H1 (cell line): ENCODE data around the gene CNNM4. TPM values are rescaled to one million over a fixed set of nuclear protein-coding genes. Genes with fewer than 3 reads are reported as not detected.

Source experiments
- CTCF ChIA-PET: fragments of 300-600 bp; sonication (Branson Sonifier 250); formaldehyde crosslinking; loops from one replicate; lab custom pipeline; 2021; ENCODE audit not compliant: partially characterized antibody; lab: Charles Lee
- POLR2A ChIA-PET: fragments of 300-600 bp; sonication (Branson Sonifier 250); formaldehyde crosslinking; loops from one replicate; lab custom pipeline; 2021; ENCODE audit warnings: inconsistent platforms; ENCODE audit not compliant: partially characterized antibody; lab: Charles Lee
- DNase-seq, 2 experiments: peaks; one replicate each; pipeline versions ENCODE4 v3.0.0 to v3.0.0-alpha.2; 2010 to 2022; ENCODE audit warnings: low spot score in 2 of 2, low read depth in 1 of 2, mixed read lengths in 1 of 2
- FAIRE-seq: peaks from 2 replicates; lab custom pipeline; 2011; peaks lifted over from hg19 to GRCh38; lab: Jason Lieb, UNC
- H2AFZ ChIP-seq: 2 replicates; pipeline ENCODE4 v1.8.1; 2012; ENCODE audit warnings: low read length, inconsistent platforms
- H2AK5ac ChIP-seq: 2 replicates; pipeline ENCODE4 v1.6.1; 2013; ENCODE audit warnings: low read depth, low read length
- H2BK120ac ChIP-seq: replicated peaks from 2 replicates; pipeline ENCODE3; 2013; ENCODE audit warnings: low read depth, low read length, inconsistent platforms
- H2BK12ac ChIP-seq: 2 replicates; pipeline ENCODE4 v1.6.1; 2013; ENCODE audit warnings: low read depth, low read length
- H2BK15ac ChIP-seq: 2 replicates; pipeline ENCODE4 v1.6.1; 2013; ENCODE audit warnings: low read length
- H2BK20ac ChIP-seq: 2 replicates; pipeline ENCODE4 v1.6.1; 2013; ENCODE audit warnings: low read length
- H2BK5ac ChIP-seq: 2 replicates; pipeline ENCODE4 v1.6.1; 2013; ENCODE audit warnings: low read depth, low read length
- H3K14ac ChIP-seq: 2 replicates; pipeline ENCODE4 v1.6.1; 2013; ENCODE audit warnings: inconsistent platforms; ENCODE audit not compliant: insufficient read length
- H3K18ac ChIP-seq: 2 replicates; pipeline ENCODE4 v1.6.1; 2013; ENCODE audit warnings: low read length; ENCODE audit errors: extremely low read depth
- H3K23ac ChIP-seq: 2 replicates; pipeline ENCODE4 v1.6.1; 2013; ENCODE audit warnings: inconsistent platforms; ENCODE audit not compliant: insufficient read length
- H3K23me2 ChIP-seq: 2 replicates; pipeline ENCODE4 v1.6.1; 2013; ENCODE audit warnings: low read depth, low read length
- H3K27ac ChIP-seq: 2 replicates; pipeline ENCODE4 v1.6.1; 2011; ENCODE audit warnings: low read depth, low read length, inconsistent platforms
- H3K27me3 ChIP-seq, 4 experiments: replicated peaks in 1 of 4; 1 replicate in 1 of 4; 2 replicates in 3 of 4; pipeline versions ENCODE4 v1.6.1 to v1.8.1; 2011 to 2013; ENCODE audit warnings: low read length in 3 of 4, mild to moderate bottlenecking in 3 of 4, inconsistent platforms in 2 of 4, mixed read lengths in 2 of 4, moderate library complexity in 1 of 4; ENCODE audit not compliant: control insufficient read depth in 3 of 4, insufficient read depth in 3 of 4; ENCODE audit errors: extremely low read depth in 1 of 4
- H3K36me3 ChIP-seq, 4 experiments: 2 replicates each; pipeline versions ENCODE4 v1.6.1 to v1.8.1; 2011 to 2013; ENCODE audit warnings: mild to moderate bottlenecking in 4 of 4, low read length in 3 of 4, moderate library complexity in 2 of 4, control low read depth in 1 of 4, inconsistent platforms in 1 of 4; ENCODE audit not compliant: insufficient read depth in 4 of 4, control insufficient read depth in 2 of 4
- H3K4ac ChIP-seq: replicated peaks from 2 replicates; pipeline ENCODE3; 2013; ENCODE audit warnings: low read length, low read depth, mixed read lengths, inconsistent platforms; ENCODE audit not compliant: insufficient read length
- H3K4me1 ChIP-seq, 4 experiments: replicated peaks in 1 of 4; 1 replicate in 1 of 4; 2 replicates in 3 of 4; pipeline versions ENCODE4 v1.6.1 to v1.8.1; 2011 to 2013; ENCODE audit warnings: low read length in 3 of 4, inconsistent platforms in 2 of 4, mixed read lengths in 1 of 4; ENCODE audit not compliant: insufficient read depth in 4 of 4, control insufficient read depth in 3 of 4
- H3K4me2 ChIP-seq, 2 experiments: 2 replicates each; pipeline versions ENCODE4 v1.6.1 to v1.8.1; 2011 to 2013; ENCODE audit warnings: low read depth in 2 of 2, low read length in 2 of 2, control low read depth in 1 of 2, inconsistent platforms in 1 of 2, mild to moderate bottlenecking in 1 of 2; ENCODE audit not compliant: insufficient read depth in 1 of 2
- H3K4me3 ChIP-seq, 4 experiments: fragments of 200-600, 300-600 bp in 1 of 4; sonication (generic), shearing (Covaris generic), sonication (Bioruptor Twin) in 1 of 4; 2 replicates each; pipeline versions ENCODE4 v1.5.1 to v1.8.1; 2011 to 2016; ENCODE audit warnings: low read length in 4 of 4, low read depth in 3 of 4, control low read depth in 2 of 4, inconsistent platforms in 2 of 4, mild to moderate bottlenecking in 2 of 4, mixed read lengths in 1 of 4, moderate library complexity in 1 of 4; ENCODE audit not compliant: insufficient read depth in 2 of 4; ENCODE audit errors: extremely low read depth in 1 of 4
- H3K56ac ChIP-seq: replicated peaks from 2 replicates; pipeline ENCODE3; 2013; ENCODE audit warnings: low read depth, mild to moderate bottlenecking, mixed read lengths, low read length, inconsistent platforms; ENCODE audit not compliant: insufficient read length
- H3K79me1 ChIP-seq: 2 replicates; pipeline ENCODE4 v1.6.1; 2013; ENCODE audit warnings: low read depth, low read length, control low read depth
- H3K79me2 ChIP-seq, 2 experiments: 2 replicates each; pipeline versions ENCODE4 v1.6.1 to v1.8.1; 2012 to 2013; ENCODE audit warnings: low read length in 2 of 2, mild to moderate bottlenecking in 2 of 2, inconsistent platforms in 1 of 2; ENCODE audit not compliant: insufficient read depth in 2 of 2, control insufficient read depth in 1 of 2
- H3K9ac ChIP-seq, 4 experiments: replicated peaks in 1 of 4; 1 replicate in 1 of 4; 2 replicates in 3 of 4; pipeline versions ENCODE4 v1.6.1 to v1.8.1; 2011 to 2013; ENCODE audit warnings: low read depth in 3 of 4, low read length in 3 of 4, control low read depth in 2 of 4, mild to moderate bottlenecking in 2 of 4, moderate library complexity in 2 of 4, inconsistent platforms in 1 of 4; ENCODE audit errors: extremely low read depth in 1 of 4
- H3K9me3 ChIP-seq, 2 experiments: 2 replicates each; pipeline versions ENCODE4 v1.6.1 to v1.8.1; 2012 to 2013; ENCODE audit warnings: mild to moderate bottlenecking in 2 of 2, moderate library complexity in 2 of 2, control low read depth in 1 of 2, inconsistent platforms in 1 of 2, low read depth in 1 of 2, low read length in 1 of 2, mixed read lengths in 1 of 2; ENCODE audit not compliant: insufficient read depth in 2 of 2
- H4K20me1 ChIP-seq, 2 experiments: replicated peaks in 1 of 2; 2 replicates each; pipeline versions ENCODE3 to v1.8.1; 2011 to 2013; ENCODE audit warnings: inconsistent platforms in 2 of 2, low read length in 2 of 2, mild to moderate bottlenecking in 1 of 2; ENCODE audit not compliant: insufficient read depth in 2 of 2, control insufficient read depth in 1 of 2
- H4K5ac ChIP-seq: 2 replicates; pipeline ENCODE4 v1.6.1; 2013; ENCODE audit warnings: low read length, low read depth, mixed read lengths, inconsistent platforms; ENCODE audit not compliant: insufficient read length
- H4K8ac ChIP-seq: 2 replicates; pipeline ENCODE4 v1.8.0; 2013; ENCODE audit warnings: mild to moderate bottlenecking, moderate library complexity, low read length, inconsistent platforms; ENCODE audit not compliant: insufficient read depth; ENCODE audit errors: extremely low read depth
- H4K91ac ChIP-seq: replicated peaks from 2 replicates; pipeline ENCODE3; 2013; ENCODE audit warnings: low read length, mixed read lengths, inconsistent platforms; ENCODE audit not compliant: insufficient read length
- GTF2F1 ChIP-seq: IDR thresholded peaks from 2 replicates; pipeline ENCODE4 v1.6.1; 2012; ENCODE audit warnings: low read depth, low read length, improper control_type of control experiment, borderline replicate concordance
- NANOG ChIP-seq: IDR thresholded peaks from 2 replicates; pipeline ENCODE4 v1.6.1; 2011; ENCODE audit warnings: low read length, low read depth, mild to moderate bottlenecking, inconsistent platforms; ENCODE audit not compliant: insufficient read depth, poor library complexity, severe bottlenecking
- POLR2A ChIP-seq, 2 experiments: IDR thresholded peaks; 1 replicate in 1 of 2; 2 replicates in 1 of 2; pipeline ENCODE4 v1.6.1; 2011; ENCODE audit warnings: low read depth in 2 of 2, low read length in 2 of 2, mild to moderate bottlenecking in 2 of 2; ENCODE audit errors: control extremely low read depth in 1 of 2
- POLR2AphosphoS5 ChIP-seq: IDR thresholded peaks from 2 replicates; pipeline ENCODE4 v1.6.1; 2011; ENCODE audit warnings: low read depth, low read length
- RBBP5 ChIP-seq: IDR thresholded peaks from 2 replicates; pipeline ENCODE4 v1.7.1; 2012; ENCODE audit warnings: low read depth, mild to moderate bottlenecking, inconsistent platforms, low read length, moderate library complexity, borderline replicate concordance
- SIX5 ChIP-seq: IDR thresholded peaks from 2 replicates; pipeline ENCODE4 v1.6.1; 2011; ENCODE audit warnings: mild to moderate bottlenecking, low read depth, low read length
- WGBS, 2 experiments: shearing (Covaris generic) in 1 of 2; methylation state at CpG; one replicate each; pipeline versions ENCODE4 v1.1.6 to v1.1.7; 2013 to 2015; ENCODE audit warnings: low lambda C conversion rate in 2 of 2, mixed read lengths in 2 of 2, inconsistent platforms in 1 of 2, low coverage in 1 of 2, missing lambda C conversion rate in 1 of 2; ENCODE audit not compliant: insufficient replicate concordance in 2 of 2, insufficient coverage in 1 of 2, insufficient read length in 1 of 2; ENCODE audit errors: extremely low coverage in 1 of 2, missing lambda C conversion rate in 1 of 2; 5-methylcytosine and 5-hydroxymethylcytosine counted together
- polyA plus RNA-seq, 7 experiments: library from polyadenylated mRNA; depleted of rRNA in 3 of 7; stranded (reverse) in 5 of 7; unstranded in 2 of 7; fragments of >200 nt in 5 of 7; fragments of 200-250 nt in 2 of 7; gene quantifications; 1 replicate in 5 of 7; 2 replicates in 1 of 7; 4 replicates in 1 of 7; pipeline versions ENCODE4 v1.2.1 to v1.2.3, GENCODE V29; 2011 to 2013; ENCODE audit warnings: missing spikeins in 2 of 7, mixed read lengths in 2 of 7
- total RNA-seq: library from RNA; stranded (reverse); fragmentation: NEBNext Ultra II Directional; extraction: Animal tissue kit (Norgen Biotek cat#: 25700); gene quantifications from 2 replicates; pipeline ENCODE4 v1.2.1, GENCODE V29; 2021

CNNM4 gene
- total and polyA plus RNA-seq, 2 of the 8 experiments (the other 6 are each of a cell fraction or from before 2014, with no cell fraction given), result 10.3 to 11.0 TPM

DNA sequence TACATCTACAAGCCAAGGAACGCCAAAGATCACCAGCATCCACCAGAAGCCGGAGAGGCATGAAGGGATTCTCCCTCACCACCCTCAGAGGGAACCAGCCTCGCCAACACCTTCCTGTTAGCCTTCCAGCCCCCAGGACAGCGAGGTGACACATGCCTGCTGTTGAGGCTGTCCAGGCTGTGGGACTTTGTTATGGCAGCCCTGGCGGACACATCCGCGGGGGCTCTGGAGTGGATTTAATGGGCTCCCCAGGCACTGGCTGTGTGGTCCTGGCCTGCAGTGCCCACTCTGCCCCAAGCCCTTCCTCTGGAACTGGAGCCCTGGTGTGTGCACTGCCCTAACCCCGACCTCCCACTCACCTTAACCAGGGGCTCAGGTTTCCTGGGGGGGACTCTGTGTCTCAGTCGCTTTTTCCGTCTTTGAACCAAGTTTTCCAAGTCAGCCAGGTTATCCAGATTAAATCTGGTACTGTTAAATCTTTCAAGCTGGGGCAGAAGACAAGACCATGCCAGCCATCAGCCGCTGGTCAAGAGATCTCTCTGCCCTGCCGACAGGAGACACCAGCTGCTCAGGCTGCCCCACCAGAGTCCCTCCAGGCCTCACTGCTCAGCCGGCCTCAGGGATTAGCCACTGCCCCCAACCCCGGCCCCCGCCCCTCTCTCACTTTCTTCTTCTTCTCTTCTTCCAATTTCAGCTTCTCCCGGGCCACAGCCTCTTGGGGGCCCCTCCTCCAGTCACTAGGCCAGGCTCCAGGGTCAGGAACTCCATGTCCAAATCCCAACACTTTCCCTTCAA lies 81.2 kb downstream of the CNNM4 start:
- H3K18ac ChIP-seq, result no peak overlapping the region
- no peak overlapping the region for H4K5ac ChIP-seq
- no peaks in the 10 kb centered on the region for H3K23me2 ChIP-seq
- peaks cover 0 to 3% (median 0%) of the 10 kb centered on the region in 4 experiments; a peak in 1 of 7 replicates for H3K4me1 ChIP-seq
- peaks cover 0 to 10% (median 0%) of the 10 kb centered on the region in 4 experiments; a peak in 3 of 8 replicates for H3K36me3 ChIP-seq
- ChIA-PET CTCF (interaction anchor here (0.7 to 2.3 kb wide), 11 partner anchors 9 to 336 kb away, joined by 3 to 10 read pairs (median 3); partner anchors contain the start of gene ANKRD39), POLR2A (interaction anchor here (0.8 to 6.9 kb wide), 8 partner anchors 9 to 259 kb away, joined by 3 to 39 read pairs (median 4); partner anchors contain the start of gene ANKRD39)
- DNase-seq, result no peak
- no peak for TF ChIP-seq SIX5
- no peak for TF ChIP-seq GTF2F1
- TF ChIP-seq RBBP5, result no peak
- no peak for TF ChIP-seq NANOG
- peak; percentile 14 to 50; a peak in 2 of 3 replicates for TF ChIP-seq POLR2A (IDR thresholded peaks at IDR 0.05; ENCODE audit: control extremely low read depth in 1 of 2, low read depth in 2 of 2, low read length in 2 of 2)
- TF ChIP-seq POLR2AphosphoS5, result peak; percentile 33; the same call in 1 of the 2 replicates
- TF ChIP-seq, all 59 proteins: peak for 2
- no peaks in the 10 kb centered on the region for H3K79me2 ChIP-seq
- H2BK120ac ChIP-seq, result no peak overlapping the region
- H3K4ac ChIP-seq, result no peak overlapping the region
- H3K79me1 ChIP-seq, result peaks cover 4% of the 10 kb centered on the region; the same call in 1 of the 2 replicates
- no peak overlapping the region for H2BK5ac ChIP-seq
- no peak overlapping the region for H2AK5ac ChIP-seq
- H2AFZ ChIP-seq, result no peak overlapping the region
- H3K56ac ChIP-seq, result no peak overlapping the region
- H2BK15ac ChIP-seq, result no peak overlapping the region
- FAIRE-seq, result no peak
- H3K4me2 ChIP-seq, result no peak overlapping the region
- H3K4me3 ChIP-seq, result no peak overlapping the region
- no peak overlapping the region for H4K8ac ChIP-seq
- WGBS, 2 experiments, result 93% methylated on average over 11 of the region's 16 CpGs; no CpG with 5 or more reads in 1 of the 2 experiments
- no peaks in the 10 kb centered on the region for H3K27me3 ChIP-seq
- no peak overlapping the region for H2BK20ac ChIP-seq
- H3K14ac ChIP-seq, result no peak overlapping the region
- no peak overlapping the region for H3K23ac ChIP-seq
- peaks cover 3 to 5% of the 10 kb centered on the region in 2 experiments for H4K20me1 ChIP-seq
- H3K9me3 ChIP-seq, result no peaks in the 10 kb centered on the region
- 0 out of 7 replicates have a peak overlapping the region, but pooled peaks of 1 of the 4 experiments have one; percentile 32 for H3K9ac ChIP-seq
- H3K27ac ChIP-seq, result no peak overlapping the region
- no peak overlapping the region for H4K91ac ChIP-seq
- no peak overlapping the region for H2BK12ac ChIP-seq
